Mesothelial cell of epicardium (in vitro differentiated cells): ENCODE measurements around the gene ADAT2. TPM values are rescaled to one million over a fixed set of nuclear protein-coding genes. Genes with fewer than 3 reads are reported as not detected.

Experiments used
- total RNA-seq: library from RNA; stranded (reverse); gene quantifications from 3 replicates; pipeline ENCODE4 v1.2.1, GENCODE V29; 2021

The ADAT2 gene
- total RNA-seq, 1 donor from 2014 or later: 16.5 TPM

Other genes starting within 250 kb of the ADAT2 start
- 20.8 to 25.2 TPM (median 21.3 TPM) in 3 replicates for gene PEX3, start 110 bp upstream of the ADAT2 start, total RNA-seq
- gene FUCA2, start 61.0 kb upstream of the ADAT2 start, total RNA-seq: 48.2 to 53.6 TPM (median 52.3 TPM) in 3 replicates
- gene PHACTR2, start 227.3 kb upstream of the ADAT2 start, total RNA-seq: 117 to 125 TPM (median 124 TPM) in 3 replicates